ENCODE measurements around the gene DEPDC1B. TPM values are rescaled to one million over a fixed set of nuclear protein-coding genes. Genes with fewer than 3 reads are reported as not detected.

The DEPDC1B gene
- total and polyA plus RNA-seq, 4 donors = 0.17 to 26.3 (median 0.52) TPM

DNA sequence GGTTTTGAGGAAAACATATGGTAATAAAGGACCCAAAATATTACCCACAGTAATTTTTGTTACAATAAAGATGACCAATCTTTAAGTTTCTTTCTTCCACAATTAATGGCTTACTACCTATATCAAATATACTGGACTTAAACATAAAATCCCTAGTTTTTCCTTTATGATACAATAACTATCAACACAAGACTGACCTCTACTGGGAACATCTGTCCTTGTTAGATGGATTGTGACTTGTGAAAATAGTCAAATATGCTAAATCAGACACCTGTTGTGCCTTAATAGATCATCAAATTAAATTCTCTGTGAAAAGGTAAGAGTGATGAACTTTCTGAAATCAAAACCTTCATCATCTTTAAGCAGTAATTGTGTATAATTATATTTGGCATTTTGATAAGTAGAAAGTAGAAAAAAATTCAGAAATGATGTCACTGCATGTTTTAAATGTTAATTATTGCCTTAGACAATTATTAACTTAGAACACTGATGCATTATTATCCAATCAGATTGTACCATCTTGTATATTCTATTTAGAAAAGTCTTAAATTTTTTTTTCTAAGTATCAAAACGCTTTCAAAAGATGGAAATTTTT, 113.6 kb downstream of the DEPDC1B start:
- no peaks in the 10 kb centered on the region for H3K4me1 ChIP-seq (ENCODE audit: control insufficient read depth in 4 of 4, insufficient read depth in 4 of 4, low read length in 3 of 4)
- no peak overlapping the region for H3K9ac ChIP-seq (ENCODE audit: low read depth in 1 of 2, low read length in 2 of 2)
- TF ChIP-seq HNF4A (conservative IDR thresholded peaks at IDR 0.05) (no peak), TAF1 (conservative IDR thresholded peaks at IDR 0.05) (no peak), HNF4G (IDR thresholded peaks at IDR 0.05) (no peak), RAD21 (IDR thresholded peaks at IDR 0.05) (peak; percentile 44 to 59), FOXA1 (IDR thresholded peaks at IDR 0.05) (no peak)
- TF ChIP-seq, protein P1, sequence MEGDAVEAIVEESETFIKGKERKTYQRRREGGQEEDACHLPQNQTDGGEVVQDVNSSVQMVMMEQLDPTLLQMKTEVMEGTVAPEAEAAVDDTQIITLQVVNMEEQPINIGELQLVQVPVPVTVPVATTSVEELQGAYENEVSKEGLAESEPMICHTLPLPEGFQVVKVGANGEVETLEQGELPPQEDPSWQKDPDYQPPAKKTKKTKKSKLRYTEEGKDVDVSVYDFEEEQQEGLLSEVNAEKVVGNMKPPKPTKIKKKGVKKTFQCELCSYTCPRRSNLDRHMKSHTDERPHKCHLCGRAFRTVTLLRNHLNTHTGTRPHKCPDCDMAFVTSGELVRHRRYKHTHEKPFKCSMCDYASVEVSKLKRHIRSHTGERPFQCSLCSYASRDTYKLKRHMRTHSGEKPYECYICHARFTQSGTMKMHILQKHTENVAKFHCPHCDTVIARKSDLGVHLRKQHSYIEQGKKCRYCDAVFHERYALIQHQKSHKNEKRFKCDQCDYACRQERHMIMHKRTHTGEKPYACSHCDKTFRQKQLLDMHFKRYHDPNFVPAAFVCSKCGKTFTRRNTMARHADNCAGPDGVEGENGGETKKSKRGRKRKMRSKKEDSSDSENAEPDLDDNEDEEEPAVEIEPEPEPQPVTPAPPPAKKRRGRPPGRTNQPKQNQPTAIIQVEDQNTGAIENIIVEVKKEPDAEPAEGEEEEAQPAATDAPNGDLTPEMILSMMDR (IDR thresholded peaks at IDR 0.05; ENCODE audit: low read depth, low read length, missing input control) = peak; percentile 7
- 91% methylated on average over 1 of the region's 1 CpG for WGBS
- H3K9me3 ChIP-seq (ENCODE audit: control insufficient read depth in 4 of 4, low read length in 3 of 4) = peaks cover 0 to 2% (median 0%) of the 10 kb centered on the region in 4 donors
- H3K27me3 ChIP-seq (ENCODE audit: control insufficient read depth in 4 of 4, insufficient read depth in 4 of 4, low read length in 3 of 4) = no peaks in the 10 kb centered on the region
- H3K27ac ChIP-seq (ENCODE audit: low read depth in 1 of 2, low read length in 2 of 2) = no peak overlapping the region
- no peak overlapping the region for H3K4me3 ChIP-seq (ENCODE audit: low read depth in 1 of 3, low read length in 3 of 3)
- no peaks in the 10 kb centered on the region for H3K36me3 ChIP-seq (ENCODE audit: control insufficient read depth in 4 of 4, insufficient read depth in 3 of 4, low read depth in 1 of 4, low read length in 3 of 4)
- no peak for DNase-seq (ENCODE audit: low spot score)

DNA sequence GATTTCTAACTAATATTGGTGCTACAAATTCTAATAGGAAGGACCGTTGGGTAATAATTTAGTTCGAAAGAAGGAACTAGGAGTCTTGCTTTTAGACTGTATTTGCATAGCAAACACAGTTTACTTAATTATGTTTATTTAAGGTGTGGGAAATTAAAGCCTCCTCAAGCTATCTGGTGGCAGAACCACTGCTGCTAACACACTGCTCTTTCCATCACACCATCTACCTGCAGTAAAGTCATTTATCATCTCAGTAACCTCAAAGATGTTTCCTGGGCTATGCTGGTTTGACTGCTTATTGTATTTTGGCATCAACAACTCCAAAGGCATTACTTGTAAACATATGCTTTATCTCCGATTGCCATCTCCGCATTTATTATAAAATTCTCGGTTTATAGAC, 114.3 kb downstream of the DEPDC1B start:
- no peak overlapping the region for H3K27ac ChIP-seq (ENCODE audit: low read depth in 1 of 2, low read length in 2 of 2)
- TF ChIP-seq FOXA2 (IDR thresholded peaks at IDR 0.05) = no peak
- TF ChIP-seq, protein P2, sequence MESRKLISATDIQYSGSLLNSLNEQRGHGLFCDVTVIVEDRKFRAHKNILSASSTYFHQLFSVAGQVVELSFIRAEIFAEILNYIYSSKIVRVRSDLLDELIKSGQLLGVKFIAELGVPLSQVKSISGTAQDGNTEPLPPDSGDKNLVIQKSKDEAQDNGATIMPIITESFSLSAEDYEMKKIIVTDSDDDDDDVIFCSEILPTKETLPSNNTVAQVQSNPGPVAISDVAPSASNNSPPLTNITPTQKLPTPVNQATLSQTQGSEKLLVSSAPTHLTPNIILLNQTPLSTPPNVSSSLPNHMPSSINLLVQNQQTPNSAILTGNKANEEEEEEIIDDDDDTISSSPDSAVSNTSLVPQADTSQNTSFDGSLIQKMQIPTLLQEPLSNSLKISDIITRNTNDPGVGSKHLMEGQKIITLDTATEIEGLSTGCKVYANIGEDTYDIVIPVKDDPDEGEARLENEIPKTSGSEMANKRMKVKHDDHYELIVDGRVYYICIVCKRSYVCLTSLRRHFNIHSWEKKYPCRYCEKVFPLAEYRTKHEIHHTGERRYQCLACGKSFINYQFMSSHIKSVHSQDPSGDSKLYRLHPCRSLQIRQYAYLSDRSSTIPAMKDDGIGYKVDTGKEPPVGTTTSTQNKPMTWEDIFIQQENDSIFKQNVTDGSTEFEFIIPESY (IDR thresholded peaks at IDR 0.05) = no peak
- no peak for DNase-seq (ENCODE audit: low spot score)
- peaks cover 0 to 2% (median 0%) of the 10 kb centered on the region in 4 donors for H3K9me3 ChIP-seq (ENCODE audit: control insufficient read depth in 4 of 4, low read length in 3 of 4)
- H3K27me3 ChIP-seq (ENCODE audit: control insufficient read depth in 4 of 4, insufficient read depth in 4 of 4, low read length in 3 of 4) = no peaks in the 10 kb centered on the region
- 78% methylated on average over 5 of the region's 5 CpGs for WGBS
- H3K4me3 ChIP-seq (ENCODE audit: low read depth in 1 of 3, low read length in 3 of 3) = no peak overlapping the region
- H3K4me1 ChIP-seq (ENCODE audit: control insufficient read depth in 4 of 4, insufficient read depth in 4 of 4, low read length in 3 of 4) = no peaks in the 10 kb centered on the region
- H3K9ac ChIP-seq (ENCODE audit: low read depth in 1 of 2, low read length in 2 of 2) = no peak overlapping the region
- no peaks in the 10 kb centered on the region for H3K36me3 ChIP-seq (ENCODE audit: control insufficient read depth in 4 of 4, insufficient read depth in 3 of 4, low read depth in 1 of 4, low read length in 3 of 4)

DNA sequence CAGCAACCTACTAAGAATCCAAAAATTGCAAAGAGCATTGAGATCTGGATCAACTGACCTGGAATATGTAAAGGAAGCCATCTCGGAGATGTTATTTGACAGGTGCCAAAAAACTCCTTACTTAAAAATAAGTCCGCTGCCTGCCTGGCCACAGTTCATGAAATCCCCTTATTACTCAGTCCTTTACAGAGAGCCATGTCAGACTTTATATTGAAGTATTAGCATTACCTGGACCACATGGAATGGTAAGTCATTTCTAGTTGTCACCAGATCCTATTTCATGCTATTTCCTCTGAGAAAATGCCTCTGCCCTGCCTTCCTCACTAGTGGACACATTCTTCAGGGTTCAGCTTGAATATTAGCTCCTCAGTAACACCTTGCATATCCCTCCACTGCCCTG, 115.7 kb downstream of the DEPDC1B start:
- no peak overlapping the region for H3K4me3 ChIP-seq (ENCODE audit: low read depth in 1 of 3, low read length in 3 of 3)
- H3K9me3 ChIP-seq (ENCODE audit: control insufficient read depth in 4 of 4, low read length in 3 of 4) = peaks cover 0 to 2% (median 0%) of the 10 kb centered on the region in 4 donors
- H3K27me3 ChIP-seq (ENCODE audit: control insufficient read depth in 4 of 4, insufficient read depth in 4 of 4, low read length in 3 of 4) = no peaks in the 10 kb centered on the region
- no peak overlapping the region for H3K27ac ChIP-seq (ENCODE audit: low read depth in 1 of 2, low read length in 2 of 2)
- DNase-seq (ENCODE audit: low spot score) = no peak
- no peak overlapping the region for H3K9ac ChIP-seq (ENCODE audit: low read depth in 1 of 2, low read length in 2 of 2)
- TF ChIP-seq FOXA2 (IDR thresholded peaks at IDR 0.05) (no peak), GABPA (IDR thresholded peaks at IDR 0.05 in 1 of 2, conservative IDR thresholded peaks at IDR 0.05 in 1 of 2) (no peak), YY1 (IDR thresholded peaks at IDR 0.05) (no peak), JUND (IDR thresholded peaks at IDR 0.05) (no peak), RXRA (IDR thresholded peaks at IDR 0.05) (no peak), HNF4A (conservative IDR thresholded peaks at IDR 0.05) (no peak), NR2F2 (IDR thresholded peaks at IDR 0.05) (no peak), FOXA1 (IDR thresholded peaks at IDR 0.05) (no peak), EGR1 (IDR thresholded peaks at IDR 0.05; ENCODE audit: low read depth in 2 of 2) (no peak)
- TF ChIP-seq, protein P3, sequence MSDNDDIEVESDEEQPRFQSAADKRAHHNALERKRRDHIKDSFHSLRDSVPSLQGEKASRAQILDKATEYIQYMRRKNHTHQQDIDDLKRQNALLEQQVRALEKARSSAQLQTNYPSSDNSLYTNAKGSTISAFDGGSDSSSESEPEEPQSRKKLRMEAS (IDR thresholded peaks at IDR 0.05) = no peak
- TF ChIP-seq, protein P1 (IDR thresholded peaks at IDR 0.05; ENCODE audit: low read depth, low read length, missing input control) = no peak
- TF ChIP-seq, protein P2 (IDR thresholded peaks at IDR 0.05) = no peak
- WGBS = 94% methylated on average over 2 of the region's 2 CpGs
- H3K36me3 ChIP-seq (ENCODE audit: control insufficient read depth in 4 of 4, insufficient read depth in 3 of 4, low read depth in 1 of 4, low read length in 3 of 4) = no peaks in the 10 kb centered on the region
- no peaks in the 10 kb centered on the region for H3K4me1 ChIP-seq (ENCODE audit: control insufficient read depth in 4 of 4, insufficient read depth in 4 of 4, low read length in 3 of 4)
